BLaER1 (cell line): ENCODE data around the gene CUX1.
"Not testable (repeated sequence)": the region's sequence is repeated elsewhere in the genome, so short reads cannot be mapped to it uniquely, and the experiment has no call there.

ENCODE experiments used
- H3K27ac ChIP-seq: shearing (Covaris generic); formaldehyde crosslinking; 2 replicates; pipeline ENCODE4 v1.8.1; 2022
- H3K27me3 ChIP-seq: shearing (Covaris generic); formaldehyde crosslinking; 2 replicates; pipeline ENCODE4 v1.8.1; 2022
- H3K36me3 ChIP-seq: shearing (Covaris generic); formaldehyde crosslinking; 2 replicates; pipeline ENCODE4 v1.8.1; 2022
- H3K4me1 ChIP-seq: shearing (Covaris generic); formaldehyde crosslinking; 2 replicates; pipeline ENCODE4 v1.8.1; 2022
- H3K4me2 ChIP-seq: shearing (Covaris generic); formaldehyde crosslinking; 2 replicates; pipeline ENCODE4 v1.8.1; 2022
- H3K4me3 ChIP-seq: shearing (Covaris generic); formaldehyde crosslinking; 2 replicates; pipeline ENCODE4 v1.8.1; 2022
- H3K9ac ChIP-seq: shearing (Covaris generic); formaldehyde crosslinking; 2 replicates; pipeline ENCODE4 v1.8.1; 2022
- H3K9me3 ChIP-seq: shearing (Covaris generic); formaldehyde crosslinking; 2 replicates; pipeline ENCODE4 v1.8.1; 2022
- H4K20me1 ChIP-seq: shearing (Covaris generic); formaldehyde crosslinking; 2 replicates; pipeline ENCODE4 v1.8.1; 2022
- Cebpa-rat ChIP-seq: shearing (Covaris generic); IDR thresholded peaks from 2 replicates; pipeline ENCODE4 v1.8.1; 2022

CUX1 gene

DNA sequence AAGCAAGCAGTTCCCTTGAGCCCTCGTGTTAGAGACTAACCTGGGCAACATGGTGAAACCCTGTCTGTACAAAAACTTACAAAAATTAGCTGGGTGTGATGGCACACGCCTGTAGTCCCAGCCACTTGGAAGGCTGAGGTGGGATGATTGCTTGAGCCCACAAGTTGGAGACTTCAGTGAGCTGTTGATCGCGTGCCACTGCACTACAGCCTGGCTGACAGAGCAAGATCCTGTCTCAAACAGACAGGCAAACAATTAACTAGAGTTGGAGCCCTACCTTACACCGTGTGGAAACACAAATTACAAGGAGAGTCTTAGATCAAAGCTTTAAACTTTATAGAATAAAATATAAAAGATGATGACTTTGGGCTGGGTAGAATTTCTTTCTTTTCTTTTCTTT is 219.5 kb downstream of the CUX1 start:
- H3K27me3 ChIP-seq = no peaks in the 10 kb centered on the region
- peaks cover 68% of the 10 kb centered on the region for H3K36me3 ChIP-seq
- H3K27ac ChIP-seq = 0 out of 2 replicates have a peak overlapping the region, but pooled peaks have one; percentile 34
- no peaks in the 10 kb centered on the region for H3K9me3 ChIP-seq
- no peak overlapping the region for H3K9ac ChIP-seq
- H3K4me1 ChIP-seq = peaks cover 40% of the 10 kb centered on the region
- no peak overlapping the region for H3K4me3 ChIP-seq
- H4K20me1 ChIP-seq = no peaks in the 10 kb centered on the region
- TF ChIP-seq Cebpa-rat = no peak
- no peak overlapping the region for H3K4me2 ChIP-seq

DNA sequence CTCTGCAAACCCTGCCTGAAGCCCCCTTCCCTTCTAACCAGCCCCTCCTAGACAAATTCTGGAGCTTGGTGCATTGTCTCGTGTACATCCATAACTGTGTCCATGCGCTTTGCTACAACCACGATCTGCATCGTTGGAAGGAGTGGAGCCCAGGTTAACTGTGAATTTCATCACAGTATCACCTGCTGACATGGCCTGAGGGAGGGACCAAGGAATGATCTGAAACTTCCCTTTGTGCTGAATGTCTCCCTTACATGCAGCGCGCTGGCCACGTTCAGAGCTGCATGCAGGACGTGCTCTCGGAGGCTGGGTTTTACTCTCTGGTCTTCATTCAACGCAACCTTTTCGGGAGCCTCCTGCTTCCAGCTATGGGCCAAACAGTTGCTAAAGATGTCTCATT is 222.3 kb downstream of the CUX1 start:
- Histone ChIP-seq H3K4me1 (peaks cover 61% of the 10 kb centered on the region), H3K4me3 (no peak overlapping the region), H3K27ac (peak overlapping the region; percentile 66), H4K20me1 (no peaks in the 10 kb centered on the region), H3K4me2 (peak overlapping the region; percentile 51), H3K9ac (no peak overlapping the region), H3K9me3 (no peaks in the 10 kb centered on the region), H3K36me3 (peaks cover 50% of the 10 kb centered on the region), H3K27me3 (no peaks in the 10 kb centered on the region)
- TF ChIP-seq Cebpa-rat = no peak

DNA sequence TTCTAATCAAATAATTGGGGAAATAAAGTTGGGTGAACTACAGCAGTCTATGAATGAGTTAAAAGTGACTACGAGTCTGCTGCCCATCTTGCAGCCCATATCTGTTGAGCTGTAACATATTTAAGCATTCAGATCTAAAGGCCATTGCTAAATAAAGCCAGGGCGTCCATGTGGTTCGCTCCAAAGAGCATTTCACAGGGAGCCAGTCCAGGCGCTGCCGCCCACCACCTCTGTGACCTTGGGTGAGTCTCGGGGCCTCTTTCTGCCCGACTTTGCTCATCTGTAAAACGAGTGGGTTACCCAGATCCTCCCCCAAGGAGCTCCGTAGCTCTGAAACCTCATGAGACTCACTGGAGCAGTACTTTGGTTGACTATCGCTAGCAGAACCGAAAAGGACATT is 223.1 kb downstream of the CUX1 start:
- no peak for TF ChIP-seq Cebpa-rat
- peaks cover 70% of the 10 kb centered on the region for H3K4me1 ChIP-seq
- H3K9me3 ChIP-seq = no peaks in the 10 kb centered on the region
- H3K9ac ChIP-seq = no peak overlapping the region
- H3K36me3 ChIP-seq = peaks cover 50% of the 10 kb centered on the region
- H4K20me1 ChIP-seq = peaks cover under 1% of the 10 kb centered on the region; the same call in 1 of the 2 replicates
- peak overlapping the region; percentile 66 for H3K27ac ChIP-seq
- no peaks in the 10 kb centered on the region for H3K27me3 ChIP-seq
- peak overlapping the region; percentile 51; the same call in 1 of the 2 replicates for H3K4me2 ChIP-seq
- H3K4me3 ChIP-seq = no peak overlapping the region

- no peak for TF ChIP-seq Cebpa-rat
- H3K36me3 ChIP-seq = peaks cover 35% of the 10 kb centered on the region
- H3K4me3 ChIP-seq = no peak overlapping the region
- H3K27ac ChIP-seq = peak overlapping the region; percentile 56
- H3K27me3 ChIP-seq = no peaks in the 10 kb centered on the region
- peak overlapping the region; percentile 11; the same call in 1 of the 2 replicates for H3K4me2 ChIP-seq
- peaks cover 85% of the 10 kb centered on the region for H3K4me1 ChIP-seq
- H3K9ac ChIP-seq = no peak overlapping the region
- no peaks in the 10 kb centered on the region for H3K9me3 ChIP-seq
- peaks cover 10% of the 10 kb centered on the region; the same call in 1 of the 2 replicates for H4K20me1 ChIP-seq
Measured at GRCh38 chr7:102042016-102042656, 224.7 kb downstream of the CUX1 start.

GRCh38 chr7:102042796-102043195 is 225.4 kb downstream of the CUX1 start:
- H3K9me3 ChIP-seq, H3K4me3 ChIP-seq, H3K27me3 ChIP-seq, H4K20me1 ChIP-seq, H3K4me2 ChIP-seq, H3K9ac ChIP-seq: not testable (repeated sequence)
- Histone ChIP-seq H3K4me1 (peaks cover 90% of the 10 kb centered on the region), H3K27ac (0 out of 2 replicates have a peak overlapping the region, but pooled peaks have one; percentile 22), H3K36me3 (peaks cover 30% of the 10 kb centered on the region)

GRCh38 chr7:102044641-102044983 is 227.2 kb downstream of the CUX1 start:
- H3K4me1 ChIP-seq = peaks cover 96% of the 10 kb centered on the region

DNA sequence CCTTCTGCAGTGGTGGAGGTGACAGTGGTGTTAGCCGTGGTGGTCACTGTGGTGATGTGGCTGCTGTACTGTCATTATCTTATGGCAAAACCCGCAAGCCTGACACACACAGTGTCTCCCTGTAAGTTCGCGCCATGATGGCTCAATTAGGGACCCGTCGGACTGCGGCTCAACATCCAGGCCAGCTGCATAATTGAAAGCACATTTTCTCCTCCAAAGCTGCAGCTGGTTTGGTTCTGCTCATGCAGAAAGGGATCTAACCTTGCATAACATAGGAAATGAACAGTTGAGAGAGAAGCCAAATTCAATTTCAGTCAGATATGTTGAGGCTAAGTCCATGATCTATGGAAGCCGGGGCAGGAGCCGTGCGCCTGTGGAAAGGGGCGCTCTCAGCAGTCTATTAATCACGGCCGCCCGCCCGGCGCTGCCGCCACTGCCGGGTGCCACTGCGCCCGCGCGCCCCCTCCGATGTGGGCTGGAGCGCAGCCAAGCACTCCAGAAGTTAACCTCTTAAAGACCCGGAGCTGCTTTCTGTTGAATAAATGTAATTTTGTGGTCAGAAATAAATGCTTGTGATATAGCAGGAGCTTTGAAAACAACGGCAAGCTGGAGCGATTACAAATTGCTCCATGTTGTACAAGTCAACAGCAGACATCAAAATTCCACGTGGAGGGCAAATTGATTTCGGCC is 227.7 kb downstream of the CUX1 start:
- Histone ChIP-seq H3K4me2 (peak overlapping the region; percentile 92), H3K9me3 (no peaks in the 10 kb centered on the region), H3K27ac (peak overlapping the region; percentile 87), H3K4me3 (peak overlapping the region; percentile 42), H3K4me1 (peaks cover 96% of the 10 kb centered on the region), H3K9ac (peak overlapping the region; percentile 76), H4K20me1 (peaks cover 21% of the 10 kb centered on the region; the same call in 1 of the 2 replicates), H3K27me3 (no peaks in the 10 kb centered on the region), H3K36me3 (peaks cover 23% of the 10 kb centered on the region)
- TF ChIP-seq Cebpa-rat = peak; percentile 59; the same call in 1 of the 2 replicates

More at GRCh38 chr7:102044641-102044983, 227.2 kb downstream of the CUX1 start:
- peak overlapping the region; percentile 92 for H3K4me2 ChIP-seq
- peak overlapping the region; percentile 76 for H3K9ac ChIP-seq
- peak overlapping the region; percentile 87 for H3K27ac ChIP-seq
- peaks cover 23% of the 10 kb centered on the region for H3K36me3 ChIP-seq
- no peaks in the 10 kb centered on the region for H3K9me3 ChIP-seq
- TF ChIP-seq Cebpa-rat = no peak
- H3K27me3 ChIP-seq = no peaks in the 10 kb centered on the region
- peak overlapping the region; percentile 42; the same call in 1 of the 2 replicates for H3K4me3 ChIP-seq
- peaks cover 18% of the 10 kb centered on the region; the same call in 1 of the 2 replicates for H4K20me1 ChIP-seq

GRCh38 chr7:102045681-102046372 is 228.4 kb downstream of the CUX1 start:
- no peak for TF ChIP-seq Cebpa-rat
- Histone ChIP-seq H3K4me1 (peaks cover 96% of the 10 kb centered on the region), H3K4me3 (peak overlapping the region; percentile 42), H3K9me3 (no peaks in the 10 kb centered on the region), H3K27ac (peak overlapping the region; percentile 87), H3K4me2 (peak overlapping the region; percentile 92), H4K20me1 (peaks cover 23% of the 10 kb centered on the region; the same call in 1 of the 2 replicates), H3K9ac (peak overlapping the region; percentile 76), H3K36me3 (peaks cover 27% of the 10 kb centered on the region), H3K27me3 (no peaks in the 10 kb centered on the region)

GRCh38 chr7:102046373-102047117 is 229.1 kb downstream of the CUX1 start:
- Histone ChIP-seq H3K27ac (peak overlapping the region; percentile 87), H3K4me2 (peak overlapping the region; percentile 92), H4K20me1 (peaks cover 29% of the 10 kb centered on the region; the same call in 1 of the 2 replicates), H3K36me3 (peaks cover 34% of the 10 kb centered on the region), H3K4me1 (peaks cover 98% of the 10 kb centered on the region), H3K4me3 (peak overlapping the region; percentile 42; the same call in 1 of the 2 replicates), H3K9me3 (no peaks in the 10 kb centered on the region), H3K9ac (0 out of 2 replicates have a peak overlapping the region, but pooled peaks have one; percentile 76), H3K27me3 (no peaks in the 10 kb centered on the region)
- no peak for TF ChIP-seq Cebpa-rat
